Measurements from ENCODE around the gene PAQR9. TPM values are rescaled to one million over a fixed set of nuclear protein-coding genes. Genes with fewer than 3 reads are reported as not detected.

The PAQR9 gene
- total and polyA plus RNA-seq, 2 of the 13 experiments (the other 11 are each of a cell fraction or from before 2014, with no cell fraction given) = 3.7 to 10.3 TPM

DNA sequence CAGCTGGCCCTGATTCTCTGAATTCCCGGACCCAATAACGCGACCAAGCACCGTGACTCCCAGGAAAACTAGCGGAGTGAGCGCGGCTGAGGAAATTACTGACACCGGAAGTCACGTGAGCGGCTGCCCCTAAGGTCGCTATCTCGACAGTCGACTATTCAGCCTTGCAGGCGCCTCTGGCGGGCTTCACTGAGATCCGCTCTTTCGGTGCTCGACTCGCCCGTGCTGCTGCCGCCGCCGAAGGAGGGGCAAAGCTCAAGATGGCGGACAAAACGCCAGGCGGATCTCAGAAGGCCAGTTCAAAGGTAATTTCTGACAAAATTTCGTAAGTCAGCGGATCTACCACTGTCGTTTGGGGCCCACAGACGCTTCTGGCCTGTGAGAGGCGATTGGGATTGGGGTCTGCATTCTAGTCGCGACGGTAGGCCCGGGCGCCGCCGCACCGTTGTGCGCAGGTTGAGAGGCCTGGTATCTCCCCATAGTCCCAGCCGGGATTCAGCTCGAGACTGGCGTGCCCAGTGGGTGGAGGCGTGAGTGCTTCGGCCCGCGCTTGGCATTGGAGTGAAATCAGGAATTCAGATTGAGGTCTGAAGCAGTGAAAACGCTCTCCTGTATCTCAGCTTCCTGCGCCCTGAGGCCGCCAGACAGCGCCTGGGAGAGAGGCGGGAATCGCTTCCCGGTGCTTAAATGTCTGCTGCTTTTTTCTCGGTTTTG lies 38.1 kb upstream of the PAQR9 start, which contains the start of gene U2SURP (continued):
- TF ChIP-seq, protein P1, sequence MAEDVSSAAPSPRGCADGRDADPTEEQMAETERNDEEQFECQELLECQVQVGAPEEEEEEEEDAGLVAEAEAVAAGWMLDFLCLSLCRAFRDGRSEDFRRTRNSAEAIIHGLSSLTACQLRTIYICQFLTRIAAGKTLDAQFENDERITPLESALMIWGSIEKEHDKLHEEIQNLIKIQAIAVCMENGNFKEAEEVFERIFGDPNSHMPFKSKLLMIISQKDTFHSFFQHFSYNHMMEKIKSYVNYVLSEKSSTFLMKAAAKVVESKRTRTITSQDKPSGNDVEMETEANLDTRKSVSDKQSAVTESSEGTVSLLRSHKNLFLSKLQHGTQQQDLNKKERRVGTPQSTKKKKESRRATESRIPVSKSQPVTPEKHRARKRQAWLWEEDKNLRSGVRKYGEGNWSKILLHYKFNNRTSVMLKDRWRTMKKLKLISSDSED (CRISPR knock-in tag; IDR thresholded peaks at IDR 0.05) = no peak
- TF ChIP-seq POLR2A (IDR thresholded peaks at IDR 0.05; ENCODE audit: insufficient read depth in 1 of 2, low read depth in 2 of 2, low read length in 2 of 2) = peak; percentile 95
- TF ChIP-seq DDIT3 (CRISPR knock-in tag; IDR thresholded peaks at IDR 0.05) = 0 out of 2 replicates have a peak, but pooled peaks have one; percentile 30
- TF ChIP-seq MED13 (CRISPR knock-in tag; IDR thresholded peaks at IDR 0.05) = peak; percentile 74; the same call in 1 of the 2 replicates
- TF ChIP-seq ZNF556 (CRISPR knock-in tag; IDR thresholded peaks at IDR 0.05; ENCODE audit: borderline replicate concordance) = peak; percentile 94
- TF ChIP-seq ZNF451 (CRISPR knock-in tag; IDR thresholded peaks at IDR 0.05) = 0 out of 2 replicates have a peak, but pooled peaks have one; percentile 53
- no peak for TF ChIP-seq CHD4 (IDR thresholded peaks at IDR 0.05; ENCODE audit: borderline replicate concordance, low read length)
- no peak for TF ChIP-seq ZNF841 (CRISPR knock-in tag; IDR thresholded peaks at IDR 0.05; ENCODE audit: borderline replicate concordance)
- TF ChIP-seq, protein P2, sequence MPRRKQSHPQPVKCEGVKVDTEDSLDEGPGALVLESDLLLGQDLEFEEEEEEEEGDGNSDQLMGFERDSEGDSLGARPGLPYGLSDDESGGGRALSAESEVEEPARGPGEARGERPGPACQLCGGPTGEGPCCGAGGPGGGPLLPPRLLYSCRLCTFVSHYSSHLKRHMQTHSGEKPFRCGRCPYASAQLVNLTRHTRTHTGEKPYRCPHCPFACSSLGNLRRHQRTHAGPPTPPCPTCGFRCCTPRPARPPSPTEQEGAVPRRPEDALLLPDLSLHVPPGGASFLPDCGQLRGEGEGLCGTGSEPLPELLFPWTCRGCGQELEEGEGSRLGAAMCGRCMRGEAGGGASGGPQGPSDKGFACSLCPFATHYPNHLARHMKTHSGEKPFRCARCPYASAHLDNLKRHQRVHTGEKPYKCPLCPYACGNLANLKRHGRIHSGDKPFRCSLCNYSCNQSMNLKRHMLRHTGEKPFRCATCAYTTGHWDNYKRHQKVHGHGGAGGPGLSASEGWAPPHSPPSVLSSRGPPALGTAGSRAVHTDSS (CRISPR knock-in tag; conservative IDR thresholded peaks at IDR 0.05) = no peak
- TF ChIP-seq ZNF660 (CRISPR knock-in tag; IDR thresholded peaks at IDR 0.05; ENCODE audit: borderline replicate concordance, low read depth) = no peak; the same call in 1 of the 2 replicates
- TF ChIP-seq CHD2 (IDR thresholded peaks at IDR 0.05; ENCODE audit: low read depth, low read length) = peak; percentile 85
- peak; percentile 90; the same call in 1 of the 2 replicates for TF ChIP-seq ZNF589 (CRISPR knock-in tag; conservative IDR thresholded peaks at IDR 0.05)
- peak; percentile 81; the same call in 1 of the 2 replicates for TF ChIP-seq ZSCAN31 (CRISPR knock-in tag; IDR thresholded peaks at IDR 0.05; ENCODE audit: low read depth)
- TF ChIP-seq MTF2 (CRISPR knock-in tag; IDR thresholded peaks at IDR 0.05; ENCODE audit: borderline replicate concordance) = peak; percentile 86
- TF ChIP-seq ZNF619 (CRISPR knock-in tag; IDR thresholded peaks at IDR 0.05) = peak; percentile 73; the same call in 1 of the 2 replicates
- peak; percentile 90 for TF ChIP-seq DMAP1 (CRISPR knock-in tag; IDR thresholded peaks at IDR 0.05)
- peak; percentile 80 for TF ChIP-seq ZNF761 (CRISPR knock-in tag; conservative IDR thresholded peaks at IDR 0.05)
- TF ChIP-seq CBFB (CRISPR knock-in tag; IDR thresholded peaks at IDR 0.05) = peak; percentile 55; the same call in 1 of the 2 replicates
- no peak for TF ChIP-seq ZBTB3 (CRISPR knock-in tag; IDR thresholded peaks at IDR 0.05; ENCODE audit: borderline replicate concordance, low read depth)
- TF ChIP-seq ZC3H13 (CRISPR knock-in tag; IDR thresholded peaks at IDR 0.05) = peak; percentile 85; the same call in 1 of the 2 replicates
- TF ChIP-seq MAF1 (CRISPR knock-in tag; IDR thresholded peaks at IDR 0.05; ENCODE audit: borderline replicate concordance) = 0 out of 2 replicates have a peak, but pooled peaks have one; percentile 52
- TF ChIP-seq KMT2A (CRISPR knock-in tag; IDR thresholded peaks at IDR 0.05) = peak; percentile 97
- TF ChIP-seq ZFYVE20 (CRISPR knock-in tag; IDR thresholded peaks at IDR 0.05; ENCODE audit: borderline replicate concordance, low read depth) = no peak
- no peak for TF ChIP-seq HNRNPH1 (optimal IDR thresholded peaks at IDR 0.05; ENCODE audit: low read depth, low read length)
- TF ChIP-seq ADNP (CRISPR knock-in tag; IDR thresholded peaks at IDR 0.05) = no peak
- no peak for TF ChIP-seq ZNF282 (IDR thresholded peaks at IDR 0.05; ENCODE audit: partially characterized antibody)
- peak; percentile 76 for TF ChIP-seq SP4 (CRISPR knock-in tag; IDR thresholded peaks at IDR 0.05)
